Measurements from ENCODE around the gene TMEM247.

TMEM247 gene

DNA sequence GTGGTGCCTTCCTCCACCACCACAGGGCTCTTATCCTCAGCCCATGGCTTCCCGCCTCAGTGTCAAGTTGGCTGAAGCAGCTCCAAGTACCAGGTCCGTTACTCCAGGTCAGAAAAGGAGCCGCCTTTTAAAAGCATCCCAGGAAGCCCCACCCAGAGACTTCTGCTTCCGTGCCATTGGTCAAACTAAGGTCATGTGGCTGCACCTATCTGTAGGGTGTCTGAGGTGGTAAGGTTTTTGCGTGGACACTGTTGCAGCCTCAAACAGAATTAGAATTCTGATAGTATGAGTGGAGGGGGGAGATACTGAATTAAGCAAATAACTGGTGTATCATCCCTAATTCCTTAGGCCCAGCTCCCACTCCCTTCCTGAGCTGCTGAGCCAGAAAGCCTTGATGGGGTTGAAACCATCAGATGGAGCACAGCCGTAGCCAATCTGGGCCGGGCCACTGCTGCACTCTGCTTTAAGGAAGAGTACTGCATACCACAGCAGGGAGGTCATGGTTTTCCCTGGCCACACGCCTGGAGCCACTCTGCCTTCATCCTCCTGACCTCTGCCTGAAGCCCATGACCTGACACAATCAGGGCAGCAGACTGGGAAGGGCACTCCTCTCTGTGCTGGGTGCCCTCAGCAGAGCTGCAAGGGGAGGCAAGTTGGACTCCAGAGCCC is 8.4 kb downstream of the TMEM247 start:
- no peak overlapping the region for H3K23ac ChIP-seq (ENCODE audit: low read length in 2 of 2)
- H2BK5ac ChIP-seq (ENCODE audit: low read depth, low read length, poor library complexity, severe bottlenecking): no peak overlapping the region
- no peaks in the 10 kb centered on the region for H3K36me3 ChIP-seq (ENCODE audit: control insufficient read depth in 1 of 2, insufficient read depth in 2 of 2, low read depth in 1 of 2, low read length in 2 of 2)
- H3K9ac ChIP-seq (ENCODE audit: low read length): no peak overlapping the region
- no peak overlapping the region for H4K8ac ChIP-seq (ENCODE audit: low read length)
- peak overlapping the region; percentile 22 to 45 for H2BK12ac ChIP-seq (ENCODE audit: low read length in 2 of 2)
- WGBS: 57% methylated on average over 8 of the region's 8 CpGs
- H2AK5ac ChIP-seq (ENCODE audit: low read length, severe bottlenecking): peak overlapping the region; percentile 33
- H3K4me3 ChIP-seq (ENCODE audit: insufficient read depth in 1 of 2, low read depth in 1 of 2, low read length in 2 of 2): no peak overlapping the region
- H3K14ac ChIP-seq (ENCODE audit: low read length in 2 of 2): no peak overlapping the region
- peak; percentile 68 for DNase-seq
- no peak overlapping the region for H2BK15ac ChIP-seq (ENCODE audit: low read depth, poor library complexity, severe bottlenecking)
- no peak overlapping the region for H3K18ac ChIP-seq (ENCODE audit: low read depth in 1 of 2, low read length in 2 of 2)
- peak overlapping the region; percentile 4 to 6 for H3K4ac ChIP-seq (ENCODE audit: low read depth in 1 of 2, low read length in 2 of 2)
- H3K4me1 ChIP-seq (ENCODE audit: control insufficient read depth, insufficient read depth, low read depth, low read length): peaks cover 6% of the 10 kb centered on the region
- H3K27ac ChIP-seq (ENCODE audit: low read length, poor library complexity, severe bottlenecking): no peak overlapping the region
- no peak overlapping the region for H2BK120ac ChIP-seq (ENCODE audit: low read depth, low read length)
- H3K79me1 ChIP-seq (replicated peaks; ENCODE audit: low read length, poor library complexity, severe bottlenecking): no peaks in the 10 kb centered on the region
- no peaks in the 10 kb centered on the region for H3K9me3 ChIP-seq (ENCODE audit: control insufficient read depth, low read length)
- H3K27me3 ChIP-seq (ENCODE audit: control insufficient read depth in 1 of 2, insufficient read depth in 1 of 2, low read length in 2 of 2): no peaks in the 10 kb centered on the region
- H2AFZ ChIP-seq (ENCODE audit: low read depth, low read length): no peak overlapping the region
- H3K4me2 ChIP-seq (ENCODE audit: low read length, poor library complexity, severe bottlenecking): no peak overlapping the region
- no peak overlapping the region for H4K91ac ChIP-seq (ENCODE audit: low read length)

DNA sequence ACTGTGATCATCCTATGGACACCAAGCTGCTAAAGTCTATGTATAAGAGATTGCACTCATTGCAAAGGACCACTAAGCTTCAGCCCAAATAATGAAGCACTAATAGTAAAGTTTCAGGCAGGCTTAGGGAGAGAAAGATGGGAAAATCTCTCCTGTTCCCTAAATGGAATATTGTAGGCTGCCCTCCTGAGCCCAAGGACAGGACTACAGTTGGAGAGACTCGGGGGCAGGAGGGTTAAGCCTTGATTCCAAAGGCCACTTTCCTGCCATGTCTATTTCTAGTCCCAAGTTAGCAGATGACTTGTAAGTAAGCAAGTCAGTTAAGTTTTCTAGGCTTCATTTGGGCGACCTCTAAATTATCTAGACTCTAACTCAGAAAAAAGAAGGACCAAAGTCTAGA is 9.0 kb downstream of the TMEM247 start:
- Histone ChIP-seq H2AFZ (ENCODE audit: low read depth, low read length) (no peak overlapping the region), H3K4me2 (ENCODE audit: low read length, poor library complexity, severe bottlenecking) (no peak overlapping the region), H2BK15ac (ENCODE audit: low read depth, poor library complexity, severe bottlenecking) (no peak overlapping the region), H4K8ac (ENCODE audit: low read length) (no peak overlapping the region), H3K23ac (ENCODE audit: low read length in 2 of 2) (no peak overlapping the region), H4K91ac (ENCODE audit: low read length) (no peak overlapping the region), H3K27ac (ENCODE audit: low read length, poor library complexity, severe bottlenecking) (no peak overlapping the region), H2AK5ac (ENCODE audit: low read length, severe bottlenecking) (no peak overlapping the region), H3K18ac (ENCODE audit: low read depth in 1 of 2, low read length in 2 of 2) (no peak overlapping the region), H3K4me1 (ENCODE audit: control insufficient read depth, insufficient read depth, low read depth, low read length) (peaks cover 6% of the 10 kb centered on the region), H2BK120ac (ENCODE audit: low read depth, low read length) (no peak overlapping the region), H3K79me1 (replicated peaks; ENCODE audit: low read length, poor library complexity, severe bottlenecking) (no peaks in the 10 kb centered on the region), H3K36me3 (ENCODE audit: control insufficient read depth in 1 of 2, insufficient read depth in 2 of 2, low read depth in 1 of 2, low read length in 2 of 2) (no peaks in the 10 kb centered on the region), H2BK5ac (ENCODE audit: low read depth, low read length, poor library complexity, severe bottlenecking) (no peak overlapping the region), H3K9me3 (ENCODE audit: control insufficient read depth, low read length) (no peaks in the 10 kb centered on the region), H3K4me3 (ENCODE audit: insufficient read depth in 1 of 2, low read depth in 1 of 2, low read length in 2 of 2) (no peak overlapping the region), H3K4ac (ENCODE audit: low read depth in 1 of 2, low read length in 2 of 2) (peak overlapping the region in 1 of 2 experiments; percentile 4), H3K9ac (ENCODE audit: low read length) (no peak overlapping the region), H2BK12ac (ENCODE audit: low read length in 2 of 2) (peak overlapping the region in 1 of 2 experiments; percentile 8), H3K14ac (ENCODE audit: low read length in 2 of 2) (no peak overlapping the region), H3K27me3 (ENCODE audit: control insufficient read depth in 1 of 2, insufficient read depth in 1 of 2, low read length in 2 of 2) (no peaks in the 10 kb centered on the region)
- DNase-seq: no peak
- WGBS: 71% methylated on average over 2 of the region's 2 CpGs

DNA sequence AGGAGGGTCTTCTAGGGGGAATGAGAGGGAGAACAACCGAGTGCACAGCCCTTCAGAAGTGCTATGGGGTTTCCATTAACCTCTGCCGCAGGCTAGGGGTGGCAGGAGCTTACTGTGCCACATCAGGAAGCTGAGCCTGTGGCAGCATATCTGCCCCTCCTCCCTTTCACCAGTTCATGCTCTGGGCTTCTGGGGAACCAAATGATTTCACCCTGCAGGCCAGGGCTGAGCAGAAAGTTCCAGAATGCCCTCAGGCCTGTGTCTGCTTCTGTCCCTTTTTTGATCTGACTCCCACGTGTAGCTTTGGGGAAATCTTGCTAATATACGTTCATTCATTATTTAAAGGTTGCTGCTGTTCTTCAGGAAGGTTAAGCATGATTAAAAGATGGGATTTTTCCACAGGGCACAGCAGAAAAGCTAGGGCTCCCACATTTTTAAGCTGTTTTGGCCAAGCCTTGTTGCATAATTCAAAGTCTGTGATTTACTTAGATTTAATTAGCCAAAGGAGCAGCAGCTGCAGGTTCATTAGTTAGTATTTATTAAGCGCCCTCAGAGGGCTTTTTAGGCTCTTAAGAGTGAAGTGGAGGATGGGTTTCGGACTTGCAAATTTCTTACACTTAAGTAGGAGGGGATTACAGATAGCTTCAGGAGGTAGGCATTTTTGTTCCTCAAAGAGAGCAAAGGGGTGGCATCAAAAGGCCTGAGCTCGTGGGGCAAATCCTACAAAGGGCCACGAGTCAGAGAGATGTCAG is 10.2 kb downstream of the TMEM247 start:
- H3K27ac ChIP-seq (ENCODE audit: low read length, poor library complexity, severe bottlenecking): no peak overlapping the region
- no peak overlapping the region for H4K91ac ChIP-seq (ENCODE audit: low read length)
- no peak overlapping the region for H3K4ac ChIP-seq (ENCODE audit: low read depth in 1 of 2, low read length in 2 of 2)
- no peak overlapping the region for H4K8ac ChIP-seq (ENCODE audit: low read length)
- no peak overlapping the region for H2BK12ac ChIP-seq (ENCODE audit: low read length in 2 of 2)
- no peak overlapping the region for H2BK5ac ChIP-seq (ENCODE audit: low read depth, low read length, poor library complexity, severe bottlenecking)
- H3K27me3 ChIP-seq (ENCODE audit: control insufficient read depth in 1 of 2, insufficient read depth in 1 of 2, low read length in 2 of 2): no peaks in the 10 kb centered on the region
- WGBS: 77% methylated on average over 8 of the region's 8 CpGs
- no peak overlapping the region for H3K14ac ChIP-seq (ENCODE audit: low read length in 2 of 2)
- peaks cover 9% of the 10 kb centered on the region for H3K4me1 ChIP-seq (ENCODE audit: control insufficient read depth, insufficient read depth, low read depth, low read length)
- no peak overlapping the region for H3K4me2 ChIP-seq (ENCODE audit: low read length, poor library complexity, severe bottlenecking)
- no peak for DNase-seq
- H3K18ac ChIP-seq (ENCODE audit: low read depth in 1 of 2, low read length in 2 of 2): no peak overlapping the region
- H3K23ac ChIP-seq (ENCODE audit: low read length in 2 of 2): no peak overlapping the region
- H2AFZ ChIP-seq (ENCODE audit: low read depth, low read length): no peak overlapping the region
- H3K9me3 ChIP-seq (ENCODE audit: control insufficient read depth, low read length): no peaks in the 10 kb centered on the region
- no peak overlapping the region for H2AK5ac ChIP-seq (ENCODE audit: low read length, severe bottlenecking)
- no peaks in the 10 kb centered on the region for H3K36me3 ChIP-seq (ENCODE audit: control insufficient read depth in 1 of 2, insufficient read depth in 2 of 2, low read depth in 1 of 2, low read length in 2 of 2)
- no peak overlapping the region for H3K4me3 ChIP-seq (ENCODE audit: insufficient read depth in 1 of 2, low read depth in 1 of 2, low read length in 2 of 2)
- H3K9ac ChIP-seq (ENCODE audit: low read length): no peak overlapping the region
- no peak overlapping the region for H2BK120ac ChIP-seq (ENCODE audit: low read depth, low read length)
- H3K79me1 ChIP-seq (replicated peaks; ENCODE audit: low read length, poor library complexity, severe bottlenecking): no peaks in the 10 kb centered on the region
- no peak overlapping the region for H2BK15ac ChIP-seq (ENCODE audit: low read depth, poor library complexity, severe bottlenecking)

DNA sequence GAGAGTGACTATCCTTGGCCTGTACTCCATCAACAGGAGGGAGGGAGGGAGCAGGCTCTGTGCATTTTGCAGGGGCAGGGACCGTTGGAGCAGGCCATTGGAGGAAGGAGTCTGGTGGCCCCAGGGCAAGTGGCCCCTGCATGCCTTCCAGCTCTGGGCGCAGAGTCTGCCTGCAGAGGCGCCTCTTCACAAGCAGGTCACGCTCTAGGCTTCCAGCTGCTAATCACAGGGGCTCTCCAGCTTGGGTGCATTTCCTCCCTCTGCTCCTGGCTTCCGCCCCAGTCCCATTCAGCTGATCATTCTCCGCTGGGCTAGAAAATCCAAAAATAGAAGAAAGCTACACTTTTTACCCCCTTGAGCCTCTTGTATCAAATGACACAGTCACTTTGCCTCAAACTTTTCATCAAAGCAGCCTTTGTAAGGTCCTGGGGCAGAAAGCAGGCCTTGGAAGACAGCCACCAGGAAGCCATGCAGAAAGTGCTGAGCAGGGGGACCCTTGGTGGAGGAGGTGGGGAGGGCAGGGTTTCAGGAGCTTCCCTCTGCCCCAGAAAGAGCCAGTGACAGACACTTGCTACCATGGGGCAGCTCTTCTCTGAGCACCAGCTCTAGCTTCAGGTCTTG is 11.3 kb downstream of the TMEM247 start:
- Histone ChIP-seq H3K14ac (ENCODE audit: low read length in 2 of 2) (peak overlapping the region in 1 of 2 experiments; percentile 58), H3K79me1 (replicated peaks; ENCODE audit: low read length, poor library complexity, severe bottlenecking) (no peaks in the 10 kb centered on the region), H2AFZ (ENCODE audit: low read depth, low read length) (no peak overlapping the region), H3K4me3 (ENCODE audit: insufficient read depth in 1 of 2, low read depth in 1 of 2, low read length in 2 of 2) (no peak overlapping the region), H3K27ac (ENCODE audit: low read length, poor library complexity, severe bottlenecking) (no peak overlapping the region), H3K9ac (ENCODE audit: low read length) (no peak overlapping the region), H3K18ac (ENCODE audit: low read depth in 1 of 2, low read length in 2 of 2) (peak overlapping the region in 1 of 2 experiments; percentile 33), H3K9me3 (ENCODE audit: control insufficient read depth, low read length) (no peaks in the 10 kb centered on the region), H3K4ac (ENCODE audit: low read depth in 1 of 2, low read length in 2 of 2) (peak overlapping the region in 1 of 2 experiments; percentile 32), H3K36me3 (ENCODE audit: control insufficient read depth in 1 of 2, insufficient read depth in 2 of 2, low read depth in 1 of 2, low read length in 2 of 2) (no peaks in the 10 kb centered on the region), H3K4me1 (ENCODE audit: control insufficient read depth, insufficient read depth, low read depth, low read length) (peaks cover 11% of the 10 kb centered on the region), H3K27me3 (ENCODE audit: control insufficient read depth in 1 of 2, insufficient read depth in 1 of 2, low read length in 2 of 2) (no peaks in the 10 kb centered on the region), H2BK15ac (ENCODE audit: low read depth, poor library complexity, severe bottlenecking) (no peak overlapping the region), H4K91ac (ENCODE audit: low read length) (no peak overlapping the region), H2BK5ac (ENCODE audit: low read depth, low read length, poor library complexity, severe bottlenecking) (no peak overlapping the region), H2BK120ac (ENCODE audit: low read depth, low read length) (no peak overlapping the region), H4K8ac (ENCODE audit: low read length) (peak overlapping the region; percentile 62), H2BK12ac (ENCODE audit: low read length in 2 of 2) (no peak overlapping the region), H3K23ac (ENCODE audit: low read length in 2 of 2) (no peak overlapping the region), H3K4me2 (ENCODE audit: low read length, poor library complexity, severe bottlenecking) (no peak overlapping the region), H2AK5ac (ENCODE audit: low read length, severe bottlenecking) (no peak overlapping the region)
- no peak for DNase-seq
- WGBS: 81% methylated on average over 6 of the region's 6 CpGs
